LoVo (cell line): ENCODE data around the gene TMEM178B.
"Not testable (repeated sequence)": the region's sequence is repeated elsewhere in the genome, so short reads cannot be mapped to it uniquely, and the experiment has no call there.

Source experiments
- DNase-seq: peaks from one replicate; pipeline ENCODE4 v3.0.0-alpha.2; 2016; ENCODE audit warnings: low spot score

TMEM178B gene

GRCh38 chr7:141144921-141145629 lies 71.2 kb downstream of the TMEM178B start:
- DNase-seq, result no peak

GRCh38 chr7:141145630-141145982 lies 71.7 kb downstream of the TMEM178B start:
- DNase-seq, result no peak

DNA sequence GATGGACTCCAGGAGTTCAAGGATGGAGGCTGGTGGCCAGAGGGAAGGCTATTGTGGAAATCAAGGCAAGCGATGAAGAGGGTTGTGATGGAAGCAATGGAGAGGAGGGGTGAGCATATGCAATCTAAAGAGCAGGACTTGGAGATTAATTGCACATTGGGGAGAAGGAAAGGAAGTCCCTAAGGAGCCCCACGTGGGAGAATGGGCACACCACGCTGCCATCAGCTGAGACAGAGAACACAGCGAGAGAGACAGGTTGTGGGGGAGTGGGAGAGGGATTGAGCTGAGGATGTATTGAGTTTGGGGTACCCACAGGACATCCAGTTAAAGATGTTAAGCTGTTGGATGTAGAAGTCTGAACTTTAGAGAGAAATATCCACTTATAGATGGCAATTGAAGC lies 73.6 kb downstream of the TMEM178B start:
- no peak for DNase-seq

DNA sequence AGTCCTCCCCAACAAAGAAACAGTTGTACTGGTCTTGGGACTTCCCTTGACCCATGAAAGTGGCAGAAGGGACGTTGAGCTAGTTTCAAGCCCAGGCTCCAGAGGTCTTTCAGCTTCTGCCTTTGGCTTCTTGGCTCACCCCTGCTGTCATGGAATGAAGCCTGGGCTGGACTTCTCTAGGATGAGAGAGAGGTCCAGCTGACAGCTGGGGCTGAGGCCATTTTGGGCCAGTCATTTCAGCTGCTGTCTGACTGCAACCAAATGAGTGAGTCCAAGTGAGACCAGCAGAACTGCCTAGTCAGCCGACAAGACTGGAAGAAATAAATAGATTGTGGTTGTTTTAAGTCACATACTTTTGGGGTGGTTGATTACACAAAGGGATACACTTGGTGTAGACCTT lies 76.6 kb downstream of the TMEM178B start:
- DNase-seq, result no peak

DNA sequence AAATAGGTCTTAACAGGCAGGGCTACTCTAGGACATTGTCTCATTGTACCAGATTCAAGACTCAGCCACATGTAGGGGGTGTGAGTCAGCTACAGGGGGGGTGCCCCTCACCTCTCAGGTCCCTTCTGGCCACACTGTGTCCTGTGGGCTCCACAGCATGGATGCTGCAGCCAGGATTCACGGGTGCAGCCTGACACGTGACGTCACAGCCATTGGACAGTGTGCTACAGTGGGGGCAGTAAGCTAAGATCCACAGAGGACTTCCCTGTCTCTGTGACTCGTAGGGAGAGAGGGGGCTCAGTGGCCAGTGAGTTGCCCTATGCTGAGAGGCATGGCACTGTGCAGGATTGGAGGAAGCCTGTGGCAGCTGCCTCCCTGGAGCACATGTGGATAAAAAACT lies 77.9 kb downstream of the TMEM178B start:
- no peak for DNase-seq

- DNase-seq, result no peak
These were observed 79.4 kb downstream of the TMEM178B start for GRCh38 chr7:141153231-141153630.

DNA sequence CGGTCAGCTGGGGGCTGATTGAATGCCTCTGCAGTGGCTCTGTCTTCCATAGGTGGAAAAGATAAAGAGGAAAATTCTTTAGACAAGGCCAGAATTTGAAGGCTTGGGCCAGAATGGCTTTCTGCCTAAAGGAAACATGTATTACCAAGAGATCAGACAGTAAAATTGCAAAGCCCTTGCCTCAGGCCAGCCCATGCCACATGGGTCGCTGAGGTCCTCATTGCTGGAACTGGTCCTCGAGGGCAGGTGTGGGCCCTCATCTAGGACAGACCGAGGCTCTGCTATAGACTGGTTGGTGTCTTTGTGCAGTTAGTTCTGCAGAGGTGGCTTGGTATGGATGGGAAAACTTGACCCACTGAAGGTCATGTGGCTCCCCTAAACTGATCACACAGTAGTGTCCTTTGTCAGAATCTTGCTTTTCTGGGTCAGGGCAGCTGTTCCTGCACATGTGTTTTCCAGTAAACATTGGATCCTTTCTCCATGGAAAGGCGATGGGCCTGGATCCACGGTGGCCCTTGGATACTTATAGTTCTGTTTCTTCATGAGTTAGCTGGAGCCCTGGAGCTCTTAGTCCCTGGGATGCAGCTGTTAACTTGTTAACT lies 80.4 kb downstream of the TMEM178B start:
- DNase-seq, result no peak

- no peak for DNase-seq
These were observed 82.5 kb downstream of the TMEM178B start for GRCh38 chr7:141156407-141156806.

DNA sequence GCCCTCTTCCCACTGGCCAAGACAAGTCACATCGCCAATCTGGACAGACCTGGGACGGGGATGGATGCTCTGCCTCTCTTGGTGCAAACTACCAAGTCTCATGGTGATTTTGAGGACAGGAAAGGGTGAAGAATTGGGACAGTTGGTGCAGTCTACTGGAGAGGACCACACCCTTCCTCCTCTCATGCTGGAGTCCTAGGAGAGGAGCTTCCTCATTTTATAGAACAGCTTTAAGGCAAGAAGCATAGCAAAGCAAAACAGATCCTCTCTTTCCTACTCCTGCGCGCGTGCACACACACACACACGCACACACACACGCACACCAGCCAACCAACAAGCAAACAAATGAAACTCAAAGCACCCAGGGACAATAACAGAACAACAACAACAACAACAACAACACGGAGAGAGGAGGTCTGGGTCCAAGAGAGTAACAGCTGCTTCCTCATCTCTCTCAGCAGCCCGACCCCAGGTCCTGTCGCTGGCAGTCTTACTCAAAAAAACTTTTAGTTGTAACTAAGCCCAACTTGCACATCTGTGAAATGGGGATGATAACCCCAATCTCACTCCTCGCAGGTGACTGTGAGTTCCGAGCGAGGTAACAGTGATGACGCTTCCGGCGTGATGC lies 83.4 kb downstream of the TMEM178B start:
- no peak for DNase-seq

DNA sequence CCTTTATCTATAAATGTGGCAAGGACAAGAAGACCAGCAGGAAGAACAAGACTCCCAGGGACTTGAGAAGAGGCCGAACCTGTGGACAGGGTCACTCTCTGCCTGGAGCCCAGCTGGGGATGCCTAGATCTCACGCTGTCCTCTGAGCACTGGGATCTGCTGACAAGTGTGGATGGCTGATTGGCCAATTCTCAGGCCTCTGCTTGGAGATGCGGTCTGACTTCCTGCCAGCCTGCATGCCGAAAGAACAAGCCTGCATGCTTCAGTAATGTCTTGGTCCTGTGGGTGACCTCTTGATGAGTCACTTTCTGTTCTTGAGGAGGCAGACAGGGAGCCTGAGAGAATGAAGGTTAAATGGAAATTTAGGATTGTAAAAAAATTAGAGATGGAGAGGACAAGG lies 84.7 kb downstream of the TMEM178B start:
- peak; percentile 50 for DNase-seq

GRCh38 chr7:141160246-141160860 lies 86.5 kb downstream of the TMEM178B start:
- no peak for DNase-seq

DNA sequence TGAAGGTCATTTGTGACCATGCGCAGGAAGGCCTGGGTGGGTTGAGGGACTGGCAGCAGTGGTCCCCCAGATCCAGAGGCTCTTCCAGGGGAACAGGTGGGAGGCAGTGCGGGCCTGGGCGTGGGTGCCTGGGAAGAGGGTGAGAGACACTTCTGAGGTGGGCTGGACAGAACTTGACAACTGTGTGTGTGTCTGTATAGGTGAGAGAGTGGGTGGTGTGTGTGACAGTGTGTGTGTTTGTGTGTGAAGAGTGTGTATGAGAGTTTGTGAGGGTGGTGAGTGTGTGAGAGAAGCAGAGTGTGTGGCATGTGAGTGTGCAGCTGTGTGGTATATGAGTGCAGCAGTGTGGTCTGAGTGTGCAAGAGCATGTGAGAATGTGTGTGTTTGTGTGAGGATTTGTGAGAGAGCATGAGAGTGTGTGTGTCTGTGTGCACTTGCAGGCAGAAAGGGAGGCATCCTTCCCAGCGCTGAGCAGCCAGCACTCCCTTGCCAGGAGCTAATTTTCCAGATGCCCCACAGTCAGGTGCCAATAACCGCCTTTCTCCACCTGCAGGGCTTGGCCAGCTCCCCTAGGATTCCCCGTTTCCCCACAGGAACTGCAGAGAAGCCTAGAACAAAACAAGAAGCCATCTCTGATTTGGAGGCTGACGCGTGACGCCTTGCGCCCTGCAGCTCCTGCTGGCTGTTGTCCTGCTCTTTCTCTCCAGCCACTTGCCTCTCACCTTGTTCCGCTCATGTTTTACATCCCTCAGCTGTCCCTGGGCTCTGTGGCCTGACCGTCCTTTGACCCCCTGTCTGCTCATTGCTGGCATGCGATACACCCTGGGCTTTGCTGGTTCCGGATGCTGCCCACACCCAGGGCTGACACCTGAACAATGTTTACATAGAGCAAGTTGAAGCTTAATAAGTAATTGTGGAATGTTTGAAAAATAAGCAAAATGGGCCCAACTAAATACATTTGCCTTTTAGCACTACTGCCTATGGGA lies 88.0 kb downstream of the TMEM178B start:
- DNase-seq, result no peak

DNA sequence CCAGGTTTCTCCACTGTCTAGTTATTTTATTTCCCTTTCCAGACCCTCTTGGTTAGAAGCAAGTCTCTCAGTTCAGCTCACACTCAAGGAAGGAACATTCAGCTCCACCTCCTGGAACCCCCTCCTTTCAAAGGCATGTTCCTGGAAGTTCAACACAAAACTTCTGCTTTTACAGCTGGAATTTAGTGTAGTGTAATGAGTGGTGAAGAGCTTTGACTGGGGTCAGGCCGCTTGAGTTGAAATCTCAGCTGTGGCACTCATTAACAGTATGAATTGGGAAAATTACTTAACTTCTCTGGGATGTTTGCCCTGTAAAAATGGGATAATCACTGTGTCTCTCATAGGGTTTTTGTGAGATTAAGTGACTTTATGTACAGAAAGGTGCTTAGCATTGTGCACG lies 91.7 kb downstream of the TMEM178B start:
- no peak for DNase-seq

DNA sequence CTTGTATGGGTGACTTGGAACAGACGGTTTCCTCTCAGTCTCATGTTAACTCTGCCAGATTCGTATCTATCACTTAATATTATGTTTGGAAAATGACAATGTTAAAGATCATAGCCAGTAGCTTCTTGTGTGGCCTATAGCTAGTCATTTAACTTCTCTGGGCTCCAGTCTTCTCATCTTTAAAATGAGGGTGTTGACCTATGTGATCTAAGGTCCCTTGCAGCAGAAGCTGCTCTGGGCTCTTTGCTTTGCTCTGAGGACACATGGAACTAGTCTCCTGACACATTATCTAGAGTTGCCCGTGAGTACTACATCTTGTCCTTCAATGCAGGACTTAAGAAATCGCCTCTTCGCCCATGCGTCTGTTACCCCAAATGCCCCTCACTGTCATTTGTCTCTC lies 93.1 kb downstream of the TMEM178B start:
- no peak for DNase-seq

DNA sequence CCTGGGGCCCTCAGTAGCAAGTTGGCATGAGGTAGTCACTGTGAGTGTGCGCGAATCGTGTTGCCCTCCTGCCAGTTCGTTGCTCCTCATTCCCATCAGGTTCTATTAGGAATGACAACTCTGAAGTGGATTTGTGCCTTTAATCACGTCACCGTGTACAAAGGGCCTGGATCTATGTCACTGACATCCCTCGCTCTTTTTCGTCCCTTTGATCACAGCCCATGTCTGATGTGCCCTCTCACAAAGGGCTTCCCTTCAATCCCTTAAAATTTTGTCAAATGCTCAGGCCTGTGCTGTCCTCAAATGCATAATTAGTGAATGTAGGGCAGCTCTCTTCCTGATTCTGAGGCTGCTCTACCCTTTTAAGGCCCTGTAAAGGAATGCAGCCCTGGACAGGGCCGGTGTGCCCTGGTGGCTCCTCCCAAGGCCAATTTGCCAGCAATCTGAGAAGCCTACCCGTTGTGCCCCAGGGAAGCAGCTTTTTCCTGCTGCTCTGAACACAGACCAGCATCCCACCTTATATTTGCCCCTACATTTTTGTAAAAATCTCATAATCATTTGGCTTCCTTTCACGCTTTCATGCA lies 93.6 kb downstream of the TMEM178B start:
- DNase-seq, result no peak

DNA sequence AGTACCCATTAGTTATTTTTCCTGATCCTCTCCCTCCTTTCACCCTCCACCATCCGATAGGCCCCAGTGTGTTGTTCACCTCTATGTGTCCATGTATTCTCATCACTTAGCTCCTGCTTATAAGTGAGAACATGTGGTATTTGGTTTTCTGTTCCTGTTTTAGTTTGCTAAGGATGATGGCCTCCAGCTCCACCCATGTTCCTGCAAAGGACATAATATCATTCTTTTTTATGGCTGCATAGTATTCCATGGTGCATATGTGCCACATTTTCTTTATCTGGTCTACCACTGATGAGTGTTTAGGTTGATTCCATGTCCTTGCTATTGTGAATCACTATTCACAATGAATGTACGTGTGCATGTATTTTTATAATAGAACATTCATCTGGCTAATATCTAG lies 95.3 kb downstream of the TMEM178B start:
- not testable (repeated sequence) for DNase-seq

- DNase-seq, result not testable (repeated sequence)
These were observed 101.9 kb downstream of the TMEM178B start for GRCh38 chr7:141175728-141176127.

- not testable (repeated sequence) for DNase-seq
These were observed 103.3 kb downstream of the TMEM178B start for GRCh38 chr7:141177120-141177519.

DNA sequence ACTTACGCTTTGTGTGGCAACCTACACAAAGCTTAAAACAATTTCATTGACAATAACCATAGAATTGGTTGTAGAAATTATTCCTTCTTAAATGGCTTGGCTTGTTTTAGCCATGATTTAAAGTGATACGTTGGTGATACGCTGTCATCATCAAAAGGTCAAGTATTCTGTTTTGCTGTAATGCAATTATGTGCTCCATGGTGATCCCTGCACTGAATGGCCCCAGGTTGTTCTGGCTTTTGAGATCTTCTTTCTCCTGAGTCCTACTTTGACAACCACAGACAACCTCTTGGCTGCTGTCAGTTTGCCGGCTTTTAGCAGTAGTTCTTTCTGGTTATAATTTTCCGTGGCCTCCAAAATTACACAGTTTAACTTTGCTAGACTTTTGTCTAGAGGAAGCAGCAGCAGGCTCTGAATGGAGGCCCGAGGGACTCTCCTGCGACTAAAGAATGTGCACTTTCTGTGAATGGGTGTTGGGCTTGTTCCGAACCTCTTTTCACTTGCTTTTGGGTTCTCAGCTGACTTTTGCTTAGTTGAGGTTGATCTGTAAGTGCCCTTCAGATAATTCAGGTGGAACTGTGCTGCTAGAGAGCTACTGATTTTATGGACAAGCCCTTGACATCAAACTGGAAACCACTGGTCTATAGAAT lies 104.7 kb downstream of the TMEM178B start:
- DNase-seq, result no peak

- DNase-seq, result no peak
These were observed 107.9 kb downstream of the TMEM178B start for GRCh38 chr7:141181812-141182211.
